Measurements from ENCODE around the gene GPS2. TPM values are rescaled to one million over a fixed set of nuclear protein-coding genes. Genes with fewer than 3 reads are reported as not detected.

Gene GPS2
- total RNA-seq, 1 experiment from 2014 or later: 62.6 TPM

GRCh38 chr17:7266784-7267183 lies 48.4 kb downstream of the GPS2 start:
- no peak overlapping the region for H3K9ac ChIP-seq (ENCODE audit: extremely low read depth, insufficient read length, low read length)
- no peak overlapping the region for H4K91ac ChIP-seq (ENCODE audit: insufficient read length, low read depth, low read length)
- H2BK20ac ChIP-seq (ENCODE audit: low read depth, low read length, poor library complexity, severe bottlenecking): no peak overlapping the region
- no peak overlapping the region for H4K8ac ChIP-seq (replicated peaks; ENCODE audit: insufficient read length, low read depth, low read length)
- peaks cover under 1% of the 10 kb centered on the region; the same call in 1 of the 2 replicates for H3K79me2 ChIP-seq (ENCODE audit: insufficient read depth, low read length)
- no peak for TF ChIP-seq CTCF (conservative IDR thresholded peaks at IDR 0.05)
- no CpG with 5 or more reads among the region's 1 CpG for WGBS (ENCODE audit: extremely low coverage, insufficient read length, low lambda C conversion rate)
- H3K4me1 Mint-ChIP-seq: peaks cover 27 to 31% of the 10 kb centered on the region in 2 experiments
- H4K20me1 ChIP-seq (ENCODE audit: control insufficient read depth, insufficient read depth, insufficient read length): no peaks in the 10 kb centered on the region
- H2AFZ ChIP-seq (ENCODE audit: low read length): no peak overlapping the region
- no peaks in the 10 kb centered on the region for H3K9me3 ChIP-seq (ENCODE audit: control insufficient read depth, low read depth, low read length)
- no peak overlapping the region for H2BK15ac ChIP-seq (ENCODE audit: low read depth, low read length)
- no peak overlapping the region for H3K56ac ChIP-seq (ENCODE audit: insufficient read length, low read depth, low read length)
- peak overlapping the region; percentile 55 for H2BK12ac ChIP-seq (ENCODE audit: insufficient read length, low read depth, low read length)
- no peaks in the 10 kb centered on the region; the same call in 1 of the 2 replicates for H3K4me1 ChIP-seq (ENCODE audit: insufficient read depth, low read length)
- H2BK120ac ChIP-seq (ENCODE audit: low read depth, low read length, poor library complexity, severe bottlenecking): no peak overlapping the region
- H3K27me3 Mint-ChIP-seq (ENCODE audit: low read depth): peaks cover under 1% of the 10 kb centered on the region; the same call in 1 of the 2 replicates
- no peak overlapping the region for H3T11ph ChIP-seq (ENCODE audit: low read length)
- no peak overlapping the region for H2BK5ac ChIP-seq (ENCODE audit: insufficient read length, low read length)
- H3K79me1 ChIP-seq (ENCODE audit: insufficient read depth, low read depth, low read length, poor library complexity, severe bottlenecking): no peaks in the 10 kb centered on the region
- H3K27ac ChIP-seq (ENCODE audit: insufficient read length, low read depth, low read length): no peak overlapping the region
- H3K36me3 Mint-ChIP-seq (ENCODE audit: insufficient read depth in 1 of 3, low read depth in 3 of 3): peaks cover 0 to 4% (median 0%) of the 10 kb centered on the region in 3 experiments; a peak in 3 of 7 replicates
- no peak for DNase-seq
- no peak overlapping the region for H3K14ac ChIP-seq (ENCODE audit: insufficient read depth, low read length)
- H3K18ac ChIP-seq (ENCODE audit: insufficient read length, low read depth, low read length): no peak overlapping the region
- H3K4me2 ChIP-seq (ENCODE audit: insufficient read depth, insufficient read length, low read length): no peak overlapping the region
- H3K23me2 ChIP-seq (ENCODE audit: insufficient read length, low read depth, low read length, poor library complexity, severe bottlenecking): peaks cover 14% of the 10 kb centered on the region
- H2AK5ac ChIP-seq (ENCODE audit: insufficient read length, low read length): no peak overlapping the region
- H3K9me3 Mint-ChIP-seq: peaks cover 0 to 4% of the 10 kb centered on the region in 2 experiments; a peak in 1 of 5 replicates
- H4K5ac ChIP-seq (ENCODE audit: insufficient read length, low read depth, low read length): no peak overlapping the region
- H3K4me3 Mint-ChIP-seq: peak overlapping the region in 1 of 2 experiments; percentile 5; a peak in 1 of 5 replicates
- no peak overlapping the region for H3K4ac ChIP-seq (ENCODE audit: low read depth, low read length)
- no peak overlapping the region for H3K23ac ChIP-seq (ENCODE audit: insufficient read length, low read depth, low read length)
- H3K27me3 ChIP-seq (ENCODE audit: insufficient read depth, low read length): no peaks in the 10 kb centered on the region
- H3K27ac Mint-ChIP-seq: peak overlapping the region in 1 of 3 experiments; percentile 73; a peak in 2 of 7 replicates

Data from H9 (cell line).